Measurements from ENCODE around the gene RPTOR.

Gene RPTOR

GRCh38 chr17:80797741-80798594 is 253.3 kb downstream of the RPTOR start:
- no peak for DNase-seq (ENCODE audit: low read depth, low spot score)
- no CpG with 5 or more reads among the region's 18 CpGs for WGBS (ENCODE audit: insufficient coverage, insufficient read length)
- H3K4me3 ChIP-seq (ENCODE audit: low read length), result no peak overlapping the region
- H3K27ac ChIP-seq (ENCODE audit: low read length), result no peak overlapping the region
- H3K9me3 ChIP-seq (ENCODE audit: control insufficient read depth, insufficient read depth, low read length), result no peaks in the 10 kb centered on the region
- H3K36me3 ChIP-seq (ENCODE audit: control insufficient read depth, insufficient read depth, low read length), result no peaks in the 10 kb centered on the region; the same call in 1 of the 2 replicates
- H3K27me3 ChIP-seq (ENCODE audit: control insufficient read depth, insufficient read depth, low read length), result no peaks in the 10 kb centered on the region
- no peaks in the 10 kb centered on the region; the same call in 1 of the 2 replicates for H3K4me1 ChIP-seq (ENCODE audit: control insufficient read depth, insufficient read depth, low read length)

GRCh38 chr17:80798595-80799537 is 254.2 kb downstream of the RPTOR start:
- no peaks in the 10 kb centered on the region for H3K9me3 ChIP-seq (ENCODE audit: control insufficient read depth, insufficient read depth, low read length)
- H3K4me3 ChIP-seq (ENCODE audit: low read length), result no peak overlapping the region
- no peak for DNase-seq (ENCODE audit: low read depth, low spot score)
- H3K27ac ChIP-seq (ENCODE audit: low read length), result no peak overlapping the region
- H3K27me3 ChIP-seq (ENCODE audit: control insufficient read depth, insufficient read depth, low read length), result no peaks in the 10 kb centered on the region
- no peaks in the 10 kb centered on the region; the same call in 1 of the 2 replicates for H3K4me1 ChIP-seq (ENCODE audit: control insufficient read depth, insufficient read depth, low read length)
- H3K36me3 ChIP-seq (ENCODE audit: control insufficient read depth, insufficient read depth, low read length), result no peaks in the 10 kb centered on the region; the same call in 1 of the 2 replicates
- WGBS (ENCODE audit: insufficient coverage, insufficient read length), result 100% methylated on average over 1 of the region's 25 CpGs

- Histone ChIP-seq H3K4me3 (ENCODE audit: low read length) (no peak overlapping the region), H3K4me1 (ENCODE audit: control insufficient read depth, insufficient read depth, low read length) (no peaks in the 10 kb centered on the region; the same call in 1 of the 2 replicates), H3K27me3 (ENCODE audit: control insufficient read depth, insufficient read depth, low read length) (no peaks in the 10 kb centered on the region), H3K27ac (ENCODE audit: low read length) (no peak overlapping the region), H3K36me3 (ENCODE audit: control insufficient read depth, insufficient read depth, low read length) (no peaks in the 10 kb centered on the region; the same call in 1 of the 2 replicates), H3K9me3 (ENCODE audit: control insufficient read depth, insufficient read depth, low read length) (no peaks in the 10 kb centered on the region)
- WGBS (ENCODE audit: insufficient coverage, insufficient read length), result no CpG with 5 or more reads among the region's 40 CpGs
- DNase-seq (ENCODE audit: low read depth, low spot score), result no peak
Measured at GRCh38 chr17:80799538-80800480, 255.2 kb downstream of the RPTOR start.

- no peaks in the 10 kb centered on the region for H3K27me3 ChIP-seq (ENCODE audit: control insufficient read depth, insufficient read depth, low read length)
- DNase-seq (ENCODE audit: low read depth, low spot score), result no peak
- H3K9me3 ChIP-seq (ENCODE audit: control insufficient read depth, insufficient read depth, low read length), result no peaks in the 10 kb centered on the region
- no peak overlapping the region for H3K27ac ChIP-seq (ENCODE audit: low read length)
- no peaks in the 10 kb centered on the region; the same call in 1 of the 2 replicates for H3K36me3 ChIP-seq (ENCODE audit: control insufficient read depth, insufficient read depth, low read length)
- no peak overlapping the region for H3K4me3 ChIP-seq (ENCODE audit: low read length)
- H3K4me1 ChIP-seq (ENCODE audit: control insufficient read depth, insufficient read depth, low read length), result no peaks in the 10 kb centered on the region; the same call in 1 of the 2 replicates
- WGBS (ENCODE audit: insufficient coverage, insufficient read length), result no CpG with 5 or more reads among the region's 18 CpGs
Measured at GRCh38 chr17:80800481-80801391, 256.1 kb downstream of the RPTOR start.

GRCh38 chr17:80802626-80803450 is 258.2 kb downstream of the RPTOR start:
- no CpG with 5 or more reads among the region's 37 CpGs for WGBS (ENCODE audit: insufficient coverage, insufficient read length)
- Histone ChIP-seq H3K4me3 (ENCODE audit: low read length) (no peak overlapping the region), H3K27me3 (ENCODE audit: control insufficient read depth, insufficient read depth, low read length) (no peaks in the 10 kb centered on the region), H3K27ac (ENCODE audit: low read length) (no peak overlapping the region), H3K4me1 (ENCODE audit: control insufficient read depth, insufficient read depth, low read length) (no peaks in the 10 kb centered on the region; the same call in 1 of the 2 replicates), H3K9me3 (ENCODE audit: control insufficient read depth, insufficient read depth, low read length) (no peaks in the 10 kb centered on the region), H3K36me3 (ENCODE audit: control insufficient read depth, insufficient read depth, low read length) (no peaks in the 10 kb centered on the region; the same call in 1 of the 2 replicates)
- DNase-seq (ENCODE audit: low read depth, low spot score), result no peak

- Histone ChIP-seq H3K9me3 (ENCODE audit: control insufficient read depth, insufficient read depth, low read length) (no peaks in the 10 kb centered on the region), H3K27me3 (ENCODE audit: control insufficient read depth, insufficient read depth, low read length) (no peaks in the 10 kb centered on the region), H3K4me3 (ENCODE audit: low read length) (no peak overlapping the region), H3K27ac (ENCODE audit: low read length) (no peak overlapping the region), H3K36me3 (ENCODE audit: control insufficient read depth, insufficient read depth, low read length) (no peaks in the 10 kb centered on the region; the same call in 1 of the 2 replicates), H3K4me1 (ENCODE audit: control insufficient read depth, insufficient read depth, low read length) (no peaks in the 10 kb centered on the region; the same call in 1 of the 2 replicates)
- DNase-seq (ENCODE audit: low read depth, low spot score), result no peak
- WGBS (ENCODE audit: insufficient coverage, insufficient read length), result no CpG with 5 or more reads among the region's 36 CpGs
Measured at GRCh38 chr17:80803451-80804428, 259.1 kb downstream of the RPTOR start.

GRCh38 chr17:80804466-80804865 is 259.8 kb downstream of the RPTOR start:
- WGBS (ENCODE audit: insufficient coverage, insufficient read length), result no CpG with 5 or more reads among the region's 15 CpGs
- no peak overlapping the region for H3K27ac ChIP-seq (ENCODE audit: low read length)
- H3K4me3 ChIP-seq (ENCODE audit: low read length), result no peak overlapping the region
- no peaks in the 10 kb centered on the region for H3K9me3 ChIP-seq (ENCODE audit: control insufficient read depth, insufficient read depth, low read length)
- no peaks in the 10 kb centered on the region; the same call in 1 of the 2 replicates for H3K36me3 ChIP-seq (ENCODE audit: control insufficient read depth, insufficient read depth, low read length)
- no peak for DNase-seq (ENCODE audit: low read depth, low spot score)
- H3K4me1 ChIP-seq (ENCODE audit: control insufficient read depth, insufficient read depth, low read length), result no peaks in the 10 kb centered on the region; the same call in 1 of the 2 replicates
- H3K27me3 ChIP-seq (ENCODE audit: control insufficient read depth, insufficient read depth, low read length), result no peaks in the 10 kb centered on the region
